ENCODE results near the gene MEGF11.

Gene MEGF11

DNA sequence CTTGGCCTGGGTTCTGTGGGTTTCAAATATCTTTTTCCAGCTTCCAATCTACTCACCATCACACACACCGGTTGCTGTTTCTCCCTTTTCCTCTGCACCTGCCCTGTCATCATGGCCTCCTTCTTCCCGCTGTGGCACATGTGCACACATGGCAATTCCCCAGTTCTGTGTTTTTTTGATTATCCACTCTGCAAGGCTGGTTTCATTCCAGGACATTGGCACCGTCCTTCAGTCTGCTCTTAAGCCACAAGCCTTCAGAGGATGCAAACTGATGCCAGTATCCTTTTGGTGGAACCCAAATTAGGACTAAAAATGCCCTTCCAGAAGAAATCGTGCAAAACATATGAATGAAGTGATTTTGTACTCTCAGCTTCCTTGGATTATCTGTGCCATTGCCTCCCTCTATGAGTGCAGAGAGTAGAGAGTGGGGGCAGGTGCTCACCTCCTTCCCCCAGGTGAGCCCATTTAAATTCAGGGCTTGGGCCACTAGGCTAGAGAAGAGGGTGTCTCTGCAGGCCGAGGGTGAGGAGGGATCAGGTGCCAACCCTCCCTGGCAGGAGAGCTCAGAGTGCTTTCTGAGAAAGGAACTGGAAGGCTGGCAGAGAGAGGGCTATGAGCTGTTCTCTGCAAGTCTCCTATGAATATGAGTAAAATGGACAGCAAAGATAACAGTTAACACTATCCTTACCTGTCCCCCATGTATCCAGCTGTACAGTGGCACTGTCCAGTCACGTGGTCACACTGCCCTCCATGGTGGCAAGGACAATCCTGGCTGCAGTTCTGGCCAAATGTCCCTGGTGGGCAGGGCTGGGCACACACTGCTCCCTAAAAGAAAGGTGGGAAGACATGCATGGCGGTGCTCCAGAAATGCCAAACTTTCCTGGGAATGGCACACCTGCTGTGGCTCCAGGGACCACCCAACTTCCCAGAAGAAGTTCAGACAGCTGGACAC, 283.4 kb downstream of the MEGF11 start:
- TF ChIP-seq ZNF621 (tag by site-specific recombination; IDR thresholded peaks at IDR 0.05) = no peak
- TF ChIP-seq ZBTB8A (tag by site-specific recombination; IDR thresholded peaks at IDR 0.05) = no peak
- no peak for TF ChIP-seq ZNF510 (tag by site-specific recombination; IDR thresholded peaks at IDR 0.05; ENCODE audit: insufficient replicate concordance)
- TF ChIP-seq ZNF324 (tag by site-specific recombination; IDR thresholded peaks at IDR 0.05) = no peak
- TF ChIP-seq, protein P1, sequence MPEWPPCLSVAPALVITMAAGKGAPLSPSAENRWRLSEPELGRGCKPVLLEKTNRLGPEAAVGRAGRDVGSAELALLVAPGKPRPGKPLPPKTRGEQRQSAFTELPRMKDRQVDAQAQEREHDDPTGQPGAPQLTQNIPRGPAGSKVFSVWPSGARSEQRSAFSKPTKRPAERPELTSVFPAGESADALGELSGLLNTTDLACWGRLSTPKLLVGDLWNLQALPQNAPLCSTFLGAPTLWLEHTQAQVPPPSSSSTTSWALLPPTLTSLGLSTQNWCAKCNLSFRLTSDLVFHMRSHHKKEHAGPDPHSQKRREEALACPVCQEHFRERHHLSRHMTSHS (tag by site-specific recombination; IDR thresholded peaks at IDR 0.05) = 0 out of 2 replicates have a peak, but pooled peaks have one; percentile 2
- no peak for TF ChIP-seq ZNF837 (tag by site-specific recombination; IDR thresholded peaks at IDR 0.05)
- no peak for TF ChIP-seq OSR2 (tag by site-specific recombination; IDR thresholded peaks at IDR 0.05)
- no peak for TF ChIP-seq ZNF394 (tag by site-specific recombination; IDR thresholded peaks at IDR 0.05; ENCODE audit: borderline replicate concordance)
- TF ChIP-seq ZNF311 (tag by site-specific recombination; IDR thresholded peaks at IDR 0.05; ENCODE audit: borderline replicate concordance) = no peak
- TF ChIP-seq, protein P2, sequence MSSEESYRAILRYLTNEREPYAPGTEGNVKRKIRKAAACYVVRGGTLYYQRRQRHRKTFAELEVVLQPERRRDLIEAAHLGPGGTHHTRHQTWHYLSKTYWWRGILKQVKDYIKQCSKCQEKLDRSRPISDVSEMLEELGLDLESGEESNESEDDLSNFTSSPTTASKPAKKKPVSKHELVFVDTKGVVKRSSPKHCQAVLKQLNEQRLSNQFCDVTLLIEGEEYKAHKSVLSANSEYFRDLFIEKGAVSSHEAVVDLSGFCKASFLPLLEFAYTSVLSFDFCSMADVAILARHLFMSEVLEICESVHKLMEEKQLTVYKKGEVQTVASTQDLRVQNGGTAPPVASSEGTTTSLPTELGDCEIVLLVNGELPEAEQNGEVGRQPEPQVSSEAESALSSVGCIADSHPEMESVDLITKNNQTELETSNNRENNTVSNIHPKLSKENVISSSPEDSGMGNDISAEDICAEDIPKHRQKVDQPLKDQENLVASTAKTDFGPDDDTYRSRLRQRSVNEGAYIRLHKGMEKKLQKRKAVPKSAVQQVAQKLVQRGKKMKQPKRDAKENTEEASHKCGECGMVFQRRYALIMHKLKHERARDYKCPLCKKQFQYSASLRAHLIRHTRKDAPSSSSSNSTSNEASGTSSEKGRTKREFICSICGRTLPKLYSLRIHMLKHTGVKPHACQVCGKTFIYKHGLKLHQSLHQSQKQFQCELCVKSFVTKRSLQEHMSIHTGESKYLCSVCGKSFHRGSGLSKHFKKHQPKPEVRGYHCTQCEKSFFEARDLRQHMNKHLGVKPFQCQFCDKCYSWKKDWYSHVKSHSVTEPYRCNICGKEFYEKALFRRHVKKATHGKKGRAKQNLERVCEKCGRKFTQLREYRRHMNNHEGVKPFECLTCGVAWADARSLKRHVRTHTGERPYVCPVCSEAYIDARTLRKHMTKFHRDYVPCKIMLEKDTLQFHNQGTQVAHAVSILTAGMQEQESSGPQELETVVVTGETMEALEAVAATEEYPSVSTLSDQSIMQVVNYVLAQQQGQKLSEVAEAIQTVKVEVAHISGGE (tag by site-specific recombination; conservative IDR thresholded peaks at IDR 0.05; ENCODE audit: low read depth) = no peak
- no peak for TF ChIP-seq ZNF146 (tag by site-specific recombination; IDR thresholded peaks at IDR 0.05)
- no peak for TF ChIP-seq ZNF549 (tag by site-specific recombination; IDR thresholded peaks at IDR 0.05)
- TF ChIP-seq, protein P3, sequence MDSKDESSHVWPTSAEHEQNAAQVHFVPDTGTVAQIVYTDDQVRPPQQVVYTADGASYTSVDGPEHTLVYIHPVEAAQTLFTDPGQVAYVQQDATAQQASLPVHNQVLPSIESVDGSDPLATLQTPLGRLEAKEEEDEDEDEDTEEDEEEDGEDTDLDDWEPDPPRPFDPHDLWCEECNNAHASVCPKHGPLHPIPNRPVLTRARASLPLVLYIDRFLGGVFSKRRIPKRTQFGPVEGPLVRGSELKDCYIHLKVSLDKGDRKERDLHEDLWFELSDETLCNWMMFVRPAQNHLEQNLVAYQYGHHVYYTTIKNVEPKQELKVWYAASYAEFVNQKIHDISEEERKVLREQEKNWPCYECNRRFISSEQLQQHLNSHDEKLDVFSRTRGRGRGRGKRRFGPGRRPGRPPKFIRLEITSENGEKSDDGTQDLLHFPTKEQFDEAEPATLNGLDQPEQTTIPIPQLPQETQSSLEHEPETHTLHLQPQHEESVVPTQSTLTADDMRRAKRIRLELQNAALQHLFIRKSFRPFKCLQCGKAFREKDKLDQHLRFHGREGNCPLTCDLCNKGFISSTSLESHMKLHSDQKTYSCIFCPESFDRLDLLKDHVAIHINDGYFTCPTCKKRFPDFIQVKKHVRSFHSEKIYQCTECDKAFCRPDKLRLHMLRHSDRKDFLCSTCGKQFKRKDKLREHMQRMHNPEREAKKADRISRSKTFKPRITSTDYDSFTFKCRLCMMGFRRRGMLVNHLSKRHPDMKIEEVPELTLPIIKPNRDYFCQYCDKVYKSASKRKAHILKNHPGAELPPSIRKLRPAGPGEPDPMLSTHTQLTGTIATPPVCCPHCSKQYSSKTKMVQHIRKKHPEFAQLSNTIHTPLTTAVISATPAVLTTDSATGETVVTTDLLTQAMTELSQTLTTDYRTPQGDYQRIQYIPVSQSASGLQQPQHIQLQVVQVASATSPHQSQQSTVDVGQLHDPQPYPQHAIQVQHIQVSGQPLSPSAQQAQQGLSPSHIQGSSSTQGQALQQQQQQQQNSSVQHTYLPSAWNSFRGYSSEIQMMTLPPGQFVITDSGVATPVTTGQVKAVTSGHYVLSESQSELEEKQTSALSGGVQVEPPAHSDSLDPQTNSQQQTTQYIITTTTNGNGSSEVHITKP (tag by site-specific recombination; IDR thresholded peaks at IDR 0.05) = peak; percentile 50; the same call in 1 of the 2 replicates
- ChIA-PET POLR2A (no interaction called here), CTCF (interaction anchor here (0.6 to 1.2 kb wide), 3 partner anchors 17 to 108 kb away, joined by 3 to 4 read pairs (median 3); no protein-coding TSS in a partner anchor)
- Histone ChIP-seq H3K36me3 (ENCODE audit: control insufficient read depth in 2 of 2, insufficient read depth in 1 of 2, low read length in 2 of 2) (no peaks in the 10 kb centered on the region), H3K4me3 (ENCODE audit: low read depth, low read length) (no peak overlapping the region), H3K4me1 (ENCODE audit: control insufficient read depth, insufficient read depth, low read length) (no peaks in the 10 kb centered on the region), H3K9me3 (ENCODE audit: control insufficient read depth, insufficient read depth, low read depth, low read length) (no peaks in the 10 kb centered on the region), H3K27ac (ENCODE audit: extremely low read depth, low read depth, low read length) (no peak overlapping the region)

DNA sequence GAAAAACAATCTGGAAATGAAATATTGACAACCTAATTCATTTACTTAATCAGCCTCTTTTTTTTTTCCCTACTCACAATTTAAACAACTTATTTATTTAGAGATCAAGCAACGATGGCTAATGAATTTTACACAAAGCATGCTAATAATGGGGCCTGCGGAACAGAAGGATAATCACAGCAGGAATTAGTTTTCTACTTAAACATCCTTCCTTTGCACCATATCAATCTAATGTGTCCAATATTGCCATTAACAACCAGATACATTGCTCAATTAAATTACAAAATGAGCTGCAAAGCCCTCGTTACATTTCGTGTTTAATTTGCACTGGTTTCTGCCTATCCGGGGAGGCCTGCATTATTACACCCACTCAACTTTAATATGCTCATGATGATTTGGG, 285.0 kb downstream of the MEGF11 start:
- H3K36me3 ChIP-seq (ENCODE audit: control insufficient read depth in 2 of 2, insufficient read depth in 1 of 2, low read length in 2 of 2) = no peaks in the 10 kb centered on the region
- H3K4me1 ChIP-seq (ENCODE audit: control insufficient read depth, insufficient read depth, low read length) = no peaks in the 10 kb centered on the region
- ChIA-PET POLR2A (no interaction called here), CTCF (interaction anchor here (1.1 to 1.2 kb wide), 2 partner anchors 14 to 106 kb away, joined by 3 read pairs; no protein-coding TSS in a partner anchor)
- no peaks in the 10 kb centered on the region for H3K9me3 ChIP-seq (ENCODE audit: control insufficient read depth, insufficient read depth, low read depth, low read length)
- H3K4me3 ChIP-seq (ENCODE audit: low read depth, low read length) = no peak overlapping the region
- H3K27ac ChIP-seq (ENCODE audit: extremely low read depth, low read depth, low read length) = no peak overlapping the region
- TF ChIP-seq ZNF132 (tag by site-specific recombination; IDR thresholded peaks at IDR 0.05; ENCODE audit: borderline replicate concordance) (no peak), ZNF23 (tag by site-specific recombination; IDR thresholded peaks at IDR 0.05; ENCODE audit: borderline replicate concordance) (no peak), ZBTB1 (tag by site-specific recombination; IDR thresholded peaks at IDR 0.05) (no peak), ZNF521 (tag by site-specific recombination; IDR thresholded peaks at IDR 0.05) (no peak), ZBTB21 (tag by site-specific recombination; IDR thresholded peaks at IDR 0.05) (no peak), ZNF791 (tag by site-specific recombination; IDR thresholded peaks at IDR 0.05) (no peak), GLI2 (tag by site-specific recombination; IDR thresholded peaks at IDR 0.05; ENCODE audit: borderline replicate concordance, low read depth) (no peak)
